KMS-11 (cell line): Measurements from ENCODE around the gene TTI1.

Source experiments
- H2AFZ ChIP-seq: fragments of 200-600 bp; sonication (generic); 2 replicates; pipeline ENCODE4 v1.6.1; 2016; ENCODE audit warnings: antibody characterized with exemption, mixed run types, low read depth
- H3K27ac ChIP-seq: fragments of 200-600 bp; sonication (generic); 2 replicates; pipeline ENCODE4 v1.6.1; 2016; ENCODE audit warnings: mild to moderate bottlenecking, mixed run types
- H3K27me3 ChIP-seq: fragments of 200-600 bp; sonication (generic); 2 replicates; pipeline ENCODE4 v1.6.1; 2017; ENCODE audit warnings: mild to moderate bottlenecking, low read depth, mixed run types, moderate library complexity; ENCODE audit not compliant: insufficient read depth
- H3K36me3 ChIP-seq: fragments of 200-600 bp; sonication (generic); 2 replicates; pipeline ENCODE4 v1.6.1; 2017; ENCODE audit warnings: mild to moderate bottlenecking, mixed run types; ENCODE audit not compliant: insufficient read depth
- H3K4me1 ChIP-seq: fragments of 200-600 bp; sonication (generic); 2 replicates; pipeline ENCODE4 v1.6.1; 2016; ENCODE audit warnings: mild to moderate bottlenecking, low read depth, mixed run types; ENCODE audit not compliant: poor library complexity, severe bottlenecking
- H3K4me2 ChIP-seq: fragments of 200-600 bp; sonication (generic); 2 replicates; pipeline ENCODE4 v1.7.0; 2016; ENCODE audit warnings: mild to moderate bottlenecking, mixed run types
- H3K4me3 ChIP-seq: fragments of 200-600 bp; sonication (generic); IDR thresholded peaks from 2 replicates; pipeline ENCODE4 v1.6.1; 2017; ENCODE audit warnings: low read depth, low read length, mixed read lengths; ENCODE audit not compliant: insufficient read depth
- H3K79me2 ChIP-seq: fragments of 200-600 bp; sonication (generic); 2 replicates; pipeline ENCODE4 v1.6.1; 2016; ENCODE audit warnings: low read depth, mixed run types; ENCODE audit not compliant: insufficient read depth
- H3K9ac ChIP-seq: fragments of 200-600 bp; sonication (generic); 2 replicates; pipeline ENCODE4 v1.6.1; 2016; ENCODE audit warnings: mild to moderate bottlenecking, mixed run types
- H4K20me1 ChIP-seq: fragments of 200-600 bp; sonication (generic); 2 replicates; pipeline ENCODE4 v1.6.1; 2016; ENCODE audit warnings: mild to moderate bottlenecking, mixed run types; ENCODE audit not compliant: insufficient read depth
- CTCF ChIP-seq: fragments of 200-600 bp; sonication (generic); conservative IDR thresholded peaks from 2 replicates; pipeline ENCODE4 v1.6.1; 2017; ENCODE audit warnings: low read depth, mild to moderate bottlenecking, antibody characterized with exemption, low read length, moderate library complexity, mixed read lengths

TTI1 gene

GRCh38 chr20:38021087-38021772 is 12.0 kb downstream of the TTI1 start:
- Histone ChIP-seq H3K27ac (no peak overlapping the region), H3K4me3 (no peak overlapping the region), H3K27me3 (no peaks in the 10 kb centered on the region), H3K4me1 (peaks cover 7% of the 10 kb centered on the region), H3K36me3 (peaks cover 27% of the 10 kb centered on the region), H3K4me2 (no peak overlapping the region), H3K79me2 (peaks cover 64% of the 10 kb centered on the region), H3K9ac (no peak overlapping the region), H2AFZ (no peak overlapping the region), H4K20me1 (peaks cover 16% of the 10 kb centered on the region; the same call in 1 of the 2 replicates)
- no peak for TF ChIP-seq CTCF

DNA sequence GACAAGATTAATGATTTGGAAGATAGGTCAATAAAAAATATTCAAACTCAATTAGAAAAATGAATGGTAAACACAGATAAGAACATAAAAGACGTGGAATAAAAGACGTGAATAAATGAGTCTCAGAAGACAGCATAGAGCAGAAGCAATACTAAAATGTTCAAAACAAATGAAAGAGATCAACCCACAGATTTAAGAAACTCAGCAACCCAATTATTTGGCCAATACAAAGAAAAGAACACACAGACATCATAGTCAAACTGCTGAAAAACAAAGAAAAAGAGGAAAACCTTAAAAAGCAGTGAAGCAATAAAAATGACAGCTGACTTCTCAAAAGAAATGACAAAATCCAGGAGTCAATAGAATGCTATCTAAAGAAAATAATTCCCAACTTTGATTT is 14.9 kb downstream of the TTI1 start:
- Histone ChIP-seq H3K36me3 (peaks cover 26% of the 10 kb centered on the region), H3K4me1 (no peaks in the 10 kb centered on the region), H3K4me2 (no peak overlapping the region), H4K20me1 (peaks cover 8% of the 10 kb centered on the region; the same call in 1 of the 2 replicates), H3K27ac (no peak overlapping the region), H3K79me2 (peaks cover 47% of the 10 kb centered on the region; the same call in 1 of the 2 replicates), H3K27me3 (no peaks in the 10 kb centered on the region), H3K4me3 (no peak overlapping the region), H3K9ac (no peak overlapping the region), H2AFZ (no peak overlapping the region)
- TF ChIP-seq CTCF: no peak

DNA sequence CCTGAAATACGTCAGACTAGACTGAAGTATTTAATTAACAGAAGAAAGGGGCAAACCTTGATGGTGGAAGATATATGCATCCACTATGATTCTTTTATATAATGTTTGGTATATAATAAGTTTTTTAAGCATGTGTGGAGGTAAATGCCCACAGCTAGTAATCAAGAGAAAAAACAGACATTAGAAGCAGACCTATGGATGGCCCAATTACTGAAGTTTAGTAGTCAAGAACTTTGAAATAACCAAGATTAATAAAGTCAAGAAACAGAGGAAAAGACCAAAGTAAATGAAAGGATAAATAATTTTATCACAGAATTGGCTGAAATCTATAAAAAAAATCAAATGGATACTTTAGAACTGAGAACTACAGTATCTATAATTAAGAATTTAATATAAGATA is 15.3 kb downstream of the TTI1 start:
- Histone ChIP-seq H2AFZ (no peak overlapping the region), H3K4me2 (no peak overlapping the region), H3K27me3 (no peaks in the 10 kb centered on the region), H3K79me2 (peaks cover 43% of the 10 kb centered on the region; the same call in 1 of the 2 replicates), H3K27ac (no peak overlapping the region), H4K20me1 (0 out of 2 replicates have a peak, but pooled peaks cover 6% of the 10 kb centered on the region), H3K4me3 (no peak overlapping the region), H3K9ac (no peak overlapping the region), H3K36me3 (peaks cover 26% of the 10 kb centered on the region), H3K4me1 (no peaks in the 10 kb centered on the region)
- no peak for TF ChIP-seq CTCF

GRCh38 chr20:38013887-38014286 is 19.4 kb downstream of the TTI1 start:
- Histone ChIP-seq H3K27ac (no peak overlapping the region), H3K27me3 (no peaks in the 10 kb centered on the region), H2AFZ (no peak overlapping the region), H3K4me1 (no peaks in the 10 kb centered on the region), H3K4me2 (no peak overlapping the region), H3K79me2 (peaks cover 26% of the 10 kb centered on the region), H3K4me3 (no peak overlapping the region), H3K9ac (no peak overlapping the region), H3K36me3 (peaks cover 22% of the 10 kb centered on the region), H4K20me1 (no peaks in the 10 kb centered on the region)
- TF ChIP-seq CTCF: no peak
